GM12892 (cell line): ENCODE measurements around the gene SLF2.

ENCODE experiments used
- DNase-seq: peaks from one replicate; pipeline ENCODE4 v3.0.0; 2011; ENCODE audit not compliant: insufficient read length
- FAIRE-seq: peaks from 2 replicates; lab custom pipeline; 2011; peaks lifted over from hg19 to GRCh38; lab: Jason Lieb, UNC
- POLR2A ChIP-seq: IDR thresholded peaks from 2 replicates; pipeline ENCODE4 v1.6.1; 2011; ENCODE audit warnings: low read depth, low read length, control low read depth
- POLR2AphosphoS5 ChIP-seq: IDR thresholded peaks from 2 replicates; pipeline ENCODE4 v1.6.1; 2011; ENCODE audit warnings: low read depth, low read length, control low read depth
- TAF1 ChIP-seq: IDR thresholded peaks from 2 replicates; pipeline ENCODE4 v1.6.1; 2011; ENCODE audit warnings: low read depth, mild to moderate bottlenecking, control low read depth, low read length, borderline replicate concordance

Gene SLF2

GRCh38 chr10:100895346-100895745 lies 17.4 kb upstream of the SLF2 start:
- no peak for FAIRE-seq
- TF ChIP-seq POLR2A = no peak
- no peak for DNase-seq

DNA sequence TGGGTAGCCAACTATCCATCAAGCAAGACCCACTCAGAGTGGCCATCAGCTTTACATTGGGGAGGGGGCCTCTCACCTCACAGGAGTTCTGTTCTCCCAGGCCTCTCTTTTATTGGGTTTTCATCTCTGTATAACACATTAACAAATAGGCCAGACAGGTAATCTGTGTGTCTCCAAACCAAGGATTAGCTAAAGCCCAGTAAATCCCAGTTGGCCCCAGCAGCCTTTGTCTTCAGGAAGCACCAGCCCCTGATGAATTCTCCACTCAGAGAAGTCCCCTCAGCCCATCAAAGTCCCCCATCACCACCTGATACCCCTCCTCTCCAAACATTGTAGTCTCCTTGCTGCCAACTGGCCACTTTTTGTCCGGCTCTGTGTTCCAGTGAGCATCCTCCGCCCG lies 16.9 kb upstream of the SLF2 start:
- no peak for TF ChIP-seq POLR2A
- TF ChIP-seq TAF1 = no peak
- no peak for TF ChIP-seq POLR2AphosphoS5
- FAIRE-seq (no peak), DNase-seq (no peak)

DNA sequence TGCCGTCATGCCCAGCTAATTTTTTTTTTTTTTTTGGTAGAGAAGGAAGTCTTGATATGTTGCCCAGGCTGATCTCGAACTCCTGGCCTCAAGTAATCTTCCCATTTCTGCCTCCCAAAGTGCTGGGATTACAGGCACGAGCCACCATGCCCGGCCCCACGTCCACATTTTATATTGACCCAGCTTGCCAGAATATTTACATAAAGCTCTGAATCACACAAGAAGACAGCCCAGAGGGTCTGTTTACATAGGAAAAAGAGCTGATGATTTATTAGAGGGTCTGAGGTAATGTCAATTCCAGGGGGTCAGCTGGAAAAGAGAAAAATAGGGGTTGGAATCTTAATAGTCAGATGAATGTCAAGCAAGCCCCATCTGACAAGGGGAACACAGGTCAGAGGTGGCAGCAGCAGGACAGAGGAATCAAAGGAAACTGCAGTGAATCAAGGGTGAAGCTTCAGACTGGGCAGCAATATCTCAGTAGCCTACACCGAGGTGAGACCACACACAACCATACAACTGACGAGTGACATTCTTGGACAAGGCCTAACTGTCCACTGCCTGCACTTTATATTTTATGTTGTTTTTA lies 15.8 kb upstream of the SLF2 start:
- no peak for FAIRE-seq
- TF ChIP-seq POLR2AphosphoS5 = no peak
- no peak for TF ChIP-seq POLR2A
- no peak for TF ChIP-seq TAF1
- no peak for DNase-seq

GRCh38 chr10:100897976-100898375 lies 14.8 kb upstream of the SLF2 start:
- DNase-seq (no peak), FAIRE-seq (no peak)
- no peak for TF ChIP-seq TAF1
- no peak for TF ChIP-seq POLR2AphosphoS5
- TF ChIP-seq POLR2A = no peak

DNA sequence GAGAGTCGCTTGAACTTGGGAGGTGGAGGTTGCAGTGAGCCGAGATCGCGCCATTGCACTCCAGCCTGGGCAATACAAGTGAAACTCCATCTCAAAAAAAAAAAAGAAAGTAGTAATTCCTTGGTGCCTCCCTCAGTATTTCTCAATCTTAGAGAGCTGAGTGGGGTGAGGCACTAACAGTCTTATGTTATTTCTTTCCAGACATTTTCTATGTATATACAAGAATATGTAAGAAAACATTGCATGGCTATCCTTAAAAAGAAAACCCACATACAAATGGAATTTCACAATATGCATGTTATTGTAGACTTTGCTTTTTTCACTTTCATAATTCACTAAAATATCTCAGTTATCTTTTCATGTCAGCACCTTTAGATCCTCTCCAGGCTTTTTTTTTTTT lies 13.6 kb upstream of the SLF2 start:
- DNase-seq (no peak), FAIRE-seq (no peak)
- TF ChIP-seq POLR2A (no peak), TAF1 (no peak), POLR2AphosphoS5 (no peak)

GRCh38 chr10:100901051-100901450 lies 11.7 kb upstream of the SLF2 start:
- no peak for FAIRE-seq
- TF ChIP-seq POLR2AphosphoS5 = no peak
- TF ChIP-seq POLR2A = no peak
- no peak for TF ChIP-seq TAF1

DNA sequence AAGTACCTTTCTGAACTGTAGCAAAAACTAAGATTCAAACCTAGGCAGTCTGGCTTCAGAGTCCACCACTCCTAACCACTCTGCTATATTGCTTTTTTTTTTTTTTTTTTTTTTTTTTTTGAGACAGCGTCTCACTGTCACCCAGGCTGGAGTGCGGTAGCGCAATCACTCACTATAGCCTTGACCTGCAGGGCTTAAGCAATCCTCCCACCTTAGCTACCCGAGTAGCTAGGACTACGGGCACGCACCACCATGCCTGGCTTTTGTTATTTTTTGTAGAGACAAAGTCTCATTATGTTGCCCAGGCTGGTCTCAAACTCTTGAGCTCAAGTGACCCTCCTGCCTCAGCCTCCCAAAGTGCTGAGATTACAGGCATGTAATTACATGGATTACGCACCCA lies 10.1 kb upstream of the SLF2 start:
- DNase-seq (no peak), FAIRE-seq (no peak)
- TF ChIP-seq TAF1 = no peak
- TF ChIP-seq POLR2A = no peak
- no peak for TF ChIP-seq POLR2AphosphoS5

More at GRCh38 chr10:100901051-100901450, 11.7 kb upstream of the SLF2 start:
- DNase-seq = no peak

DNA sequence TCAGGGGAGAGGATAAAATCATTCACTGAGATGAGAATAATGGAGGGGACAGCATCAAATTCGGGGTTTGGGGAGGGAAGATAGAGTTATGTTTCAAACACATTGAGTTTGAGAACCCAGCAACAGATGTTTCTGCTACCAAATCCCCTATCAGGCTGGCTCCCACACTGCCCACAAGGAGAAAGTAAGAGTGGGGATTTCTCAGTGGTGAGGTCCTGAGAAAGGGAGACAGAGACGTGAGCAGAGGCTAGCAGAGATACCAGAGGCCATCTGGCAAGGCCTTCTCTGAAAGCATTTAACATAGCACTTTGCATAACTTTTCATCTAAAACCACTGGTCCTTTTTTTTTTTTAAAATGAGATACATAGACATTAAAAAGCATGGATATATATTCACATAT lies 7.8 kb upstream of the SLF2 start:
- TF ChIP-seq POLR2A = no peak
- no peak for TF ChIP-seq POLR2AphosphoS5
- no peak for TF ChIP-seq TAF1
- DNase-seq (no peak), FAIRE-seq (no peak)

GRCh38 chr10:100907175-100907574 lies 5.6 kb upstream of the SLF2 start:
- TF ChIP-seq TAF1 (no peak), POLR2AphosphoS5 (no peak), POLR2A (no peak)
- peak; percentile 42 for FAIRE-seq
- DNase-seq = no peak

DNA sequence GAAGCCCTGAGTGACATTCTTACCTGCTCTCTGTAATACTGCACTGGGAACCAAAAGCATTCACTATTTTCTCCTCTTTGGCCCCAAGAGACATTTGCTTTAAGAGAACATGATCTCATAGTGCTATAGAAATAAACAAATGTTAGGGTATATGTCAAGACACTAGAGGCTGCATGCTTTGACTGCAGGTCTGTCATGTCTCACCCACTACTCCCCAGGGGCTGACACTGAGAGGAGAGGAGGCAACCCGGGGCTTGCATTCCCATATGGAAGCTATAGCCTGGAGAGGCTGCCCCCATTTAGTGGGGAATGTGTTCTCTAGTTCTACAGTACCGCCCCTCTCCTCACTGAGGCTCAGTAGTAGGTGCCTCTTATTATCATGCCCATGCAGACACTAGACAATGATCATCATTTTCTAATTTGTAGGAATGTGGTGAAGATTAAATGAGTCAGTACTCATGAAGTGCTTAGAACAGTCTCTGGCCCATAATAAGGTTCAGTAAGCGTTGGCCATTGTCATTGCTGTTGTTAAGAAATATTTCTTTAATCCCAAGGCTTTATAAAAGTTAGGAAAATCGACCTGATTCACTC lies 4.9 kb upstream of the SLF2 start:
- TF ChIP-seq POLR2A (no peak), TAF1 (no peak), POLR2AphosphoS5 (no peak)
- DNase-seq (no peak), FAIRE-seq (no peak)

- FAIRE-seq (no peak), DNase-seq (no peak)
- no peak for TF ChIP-seq TAF1
- no peak for TF ChIP-seq POLR2A
- TF ChIP-seq POLR2AphosphoS5 = no peak
Measured at GRCh38 chr10:100908378-100908777, 4.4 kb upstream of the SLF2 start.

- no peak for TF ChIP-seq POLR2AphosphoS5
- TF ChIP-seq POLR2A = no peak
- TF ChIP-seq TAF1 = no peak
- no peak for FAIRE-seq
- DNase-seq = no peak
Measured at GRCh38 chr10:100909501-100910263, 3.1 kb upstream of the SLF2 start.

- TF ChIP-seq POLR2AphosphoS5 = no peak
- no peak for TF ChIP-seq TAF1
- TF ChIP-seq POLR2A = no peak
- DNase-seq (no peak), FAIRE-seq (no peak)
Measured at GRCh38 chr10:100911472-100911871, 1.3 kb upstream of the SLF2 start.

GRCh38 chr10:100912013-100912604 lies 654 bp upstream of the SLF2 start:
- TF ChIP-seq TAF1 = no peak
- no peak for TF ChIP-seq POLR2A
- TF ChIP-seq POLR2AphosphoS5 = no peak
- FAIRE-seq = peak; percentile 58
- no peak for DNase-seq
